Measurements from ENCODE around the gene GAREM1. TPM values are rescaled to one million over a fixed set of nuclear protein-coding genes. Genes with fewer than 3 reads are reported as not detected.

Gene GAREM1
- total RNA-seq, 4 donors from 2014 or later: 42.9 to 70.8 (median 52.6) TPM

GRCh38 chr18:32337347-32337746, 133.3 kb downstream of the GAREM1 start:
- 91% methylated on average over 7 of the region's 7 CpGs for WGBS
- no peaks in the 10 kb centered on the region for H3K27me3 ChIP-seq
- no peak overlapping the region for H3K4me3 ChIP-seq
- no peak overlapping the region for H3K27ac ChIP-seq
- H3K9me3 ChIP-seq: no peaks in the 10 kb centered on the region
- TF ChIP-seq CTCF (IDR thresholded peaks at IDR 0.05): no peak
- no peak for TF ChIP-seq EP300 (IDR thresholded peaks at IDR 0.05)
- TF ChIP-seq POLR2A (IDR thresholded peaks at IDR 0.05): no peak
- TF ChIP-seq POLR2AphosphoS5 (IDR thresholded peaks at IDR 0.05): no peak
- H3K36me3 ChIP-seq: no peaks in the 10 kb centered on the region
- no peaks in the 10 kb centered on the region for H3K4me1 ChIP-seq
- no peak for DNase-seq (ENCODE audit: low spot score in 2 of 2)

GRCh38 chr18:32335228-32335627, 135.5 kb downstream of the GAREM1 start:
- Histone ChIP-seq H3K27ac (no peak overlapping the region), H3K36me3 (no peaks in the 10 kb centered on the region), H3K27me3 (no peaks in the 10 kb centered on the region), H3K9me3 (no peaks in the 10 kb centered on the region), H3K4me3 (no peak overlapping the region), H3K4me1 (no peaks in the 10 kb centered on the region)
- WGBS: 85% methylated on average over 4 of the region's 4 CpGs
- TF ChIP-seq POLR2A (IDR thresholded peaks at IDR 0.05): no peak
- no peak for TF ChIP-seq CTCF (IDR thresholded peaks at IDR 0.05)
- TF ChIP-seq POLR2AphosphoS5 (IDR thresholded peaks at IDR 0.05): no peak
- no peak for TF ChIP-seq EP300 (IDR thresholded peaks at IDR 0.05)
- DNase-seq (ENCODE audit: low spot score in 2 of 2): no peak

- Histone ChIP-seq H3K36me3 (no peaks in the 10 kb centered on the region), H3K27me3 (no peaks in the 10 kb centered on the region), H3K4me3 (no peak overlapping the region), H3K4me1 (no peaks in the 10 kb centered on the region), H3K27ac (no peak overlapping the region), H3K9me3 (no peaks in the 10 kb centered on the region)
- no peak for TF ChIP-seq POLR2AphosphoS5 (IDR thresholded peaks at IDR 0.05)
- no peak for TF ChIP-seq CTCF (IDR thresholded peaks at IDR 0.05)
- TF ChIP-seq EP300 (IDR thresholded peaks at IDR 0.05): no peak
- TF ChIP-seq POLR2A (IDR thresholded peaks at IDR 0.05): no peak
- DNase-seq (ENCODE audit: low spot score in 2 of 2): no peak
- 88% methylated on average over 7 of the region's 7 CpGs for WGBS
These were observed 136.9 kb downstream of the GAREM1 start for GRCh38 chr18:32333781-32334180.

DNA sequence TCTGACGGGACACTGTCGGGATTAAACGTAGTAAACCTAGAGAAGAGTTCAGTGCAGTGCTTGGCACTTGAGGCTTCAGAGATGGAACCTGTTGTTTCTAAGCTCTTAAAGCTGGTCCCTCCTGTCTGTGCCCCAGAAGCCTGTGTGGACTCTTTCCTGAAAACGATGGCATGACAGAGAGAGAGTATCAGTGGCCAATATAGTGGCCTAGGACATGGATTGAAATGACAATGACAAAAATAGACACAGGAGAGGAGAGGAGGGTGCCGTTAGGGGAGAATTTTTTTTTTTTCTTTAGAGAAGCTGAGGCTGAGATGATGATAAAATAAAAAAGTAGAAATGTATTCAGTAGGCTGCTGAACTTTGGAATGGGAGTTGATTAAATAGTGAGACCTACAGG, 138.0 kb downstream of the GAREM1 start:
- H3K36me3 ChIP-seq: no peaks in the 10 kb centered on the region
- TF ChIP-seq POLR2AphosphoS5 (IDR thresholded peaks at IDR 0.05) (no peak), EP300 (IDR thresholded peaks at IDR 0.05) (no peak), POLR2A (IDR thresholded peaks at IDR 0.05) (no peak), CTCF (IDR thresholded peaks at IDR 0.05) (no peak)
- H3K4me3 ChIP-seq: no peak overlapping the region
- H3K4me1 ChIP-seq: no peaks in the 10 kb centered on the region
- no peaks in the 10 kb centered on the region for H3K9me3 ChIP-seq
- no peak for DNase-seq (ENCODE audit: low spot score in 2 of 2)
- no peaks in the 10 kb centered on the region for H3K27me3 ChIP-seq
- WGBS: 92% methylated on average over 5 of the region's 5 CpGs
- no peak overlapping the region for H3K27ac ChIP-seq

GRCh38 chr18:32328974-32329373, 141.7 kb downstream of the GAREM1 start:
- Histone ChIP-seq H3K27me3 (no peaks in the 10 kb centered on the region), H3K9me3 (no peaks in the 10 kb centered on the region), H3K36me3 (no peaks in the 10 kb centered on the region), H3K4me3 (no peak overlapping the region), H3K4me1 (peaks cover 10% of the 10 kb centered on the region), H3K27ac (no peak overlapping the region)
- DNase-seq (ENCODE audit: low spot score in 2 of 2): no peak
- 87% methylated on average over 4 of the region's 4 CpGs for WGBS
- TF ChIP-seq POLR2A (IDR thresholded peaks at IDR 0.05) (no peak), POLR2AphosphoS5 (IDR thresholded peaks at IDR 0.05) (no peak), CTCF (IDR thresholded peaks at IDR 0.05) (no peak), EP300 (IDR thresholded peaks at IDR 0.05) (no peak)
